NAMALWA (cell line): ENCODE measurements around the gene CDK2AP2.
A peak's percentile ranks its signal among the peaks of the same experiment; 100 is the strongest.
"Not testable (repeated sequence)": the region's sequence is repeated elsewhere in the genome, so short reads cannot be mapped to it uniquely, and the experiment has no call there.

Experiments
- DNase-seq: peaks from one replicate; pipeline ENCODE4 v3.0.0-alpha.2; 2015; ENCODE audit warnings: low spot score

CDK2AP2 gene

GRCh38 chr11:67466367-67466766 lies 41.6 kb downstream of the CDK2AP2 start:
- no peak for DNase-seq

GRCh38 chr11:67465530-67465929 lies 42.4 kb downstream of the CDK2AP2 start:
- not testable (repeated sequence) for DNase-seq

- DNase-seq = no peak
These were observed 42.8 kb downstream of the CDK2AP2 start for GRCh38 chr11:67465189-67465510.

- DNase-seq = peak; percentile 96
These were observed 43.4 kb downstream of the CDK2AP2 start for GRCh38 chr11:67464411-67465188.

GRCh38 chr11:67463680-67464410 lies 44.1 kb downstream of the CDK2AP2 start:
- no peak for DNase-seq

- DNase-seq = no peak
These were observed 44.8 kb downstream of the CDK2AP2 start for GRCh38 chr11:67463186-67463585.

GRCh38 chr11:67458266-67458665 lies 49.7 kb downstream of the CDK2AP2 start:
- no peak for DNase-seq

GRCh38 chr11:67457453-67457852 lies 50.5 kb downstream of the CDK2AP2 start:
- DNase-seq = no peak
